Activated naive CD8-positive, alpha-beta T cell treated with anti-CD3 and anti-CD28 coated beads, Interleukin-2, amount 50 U/mL, for 24 hours (primary cell): ENCODE measurements around the gene TEP1.

Experiments used
- ATAC-seq: fragments of 150-1000 bp; cut with Tn5 transposase; one replicate; pipeline ENCODE4 v1.10.0; 2021
- DNase-seq: peaks from one replicate; pipeline ENCODE4 v3.0.0; 2021
- H3K27ac Mint-ChIP-seq: one replicate; pipeline ENCODE4 v1.8.0; 2021; ENCODE audit warnings: mild to moderate bottlenecking, mixed read lengths
- H3K27me3 Mint-ChIP-seq: one replicate; pipeline ENCODE4 v1.8.0; 2021; ENCODE audit warnings: mixed read lengths
- H3K36me3 Mint-ChIP-seq: one replicate; pipeline ENCODE4 v1.8.0; 2021; ENCODE audit warnings: low read depth, mixed read lengths
- H3K4me1 Mint-ChIP-seq: one replicate; pipeline ENCODE4 v1.8.0; 2021; ENCODE audit warnings: mixed read lengths
- H3K4me3 Mint-ChIP-seq: one replicate; pipeline ENCODE4 v1.8.0; 2021; ENCODE audit warnings: mild to moderate bottlenecking, moderate library complexity, mixed read lengths
- H3K9me3 Mint-ChIP-seq: one replicate; pipeline ENCODE4 v1.8.0; 2021; ENCODE audit warnings: mixed read lengths

Gene TEP1

DNA sequence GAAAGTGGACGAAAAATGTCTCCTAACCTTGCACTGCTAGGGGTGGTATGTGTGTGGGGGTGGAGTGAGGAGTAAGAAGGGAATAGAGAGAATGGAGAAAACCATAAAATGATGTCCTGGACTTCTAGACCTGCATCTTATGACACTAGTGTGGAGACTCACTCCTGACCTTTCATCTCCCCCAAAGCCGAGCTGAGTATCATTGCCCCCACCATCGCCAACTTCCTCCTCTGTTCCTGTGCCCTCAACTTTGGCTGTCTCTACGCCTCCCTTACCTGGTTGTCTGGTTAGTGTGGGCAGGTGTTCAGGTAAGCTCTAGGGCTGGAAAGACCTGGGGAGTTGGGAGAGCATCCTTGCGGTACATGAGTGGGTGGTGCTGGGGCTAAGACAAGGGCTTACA lies 27.2 kb upstream of the TEP1 start:
- Mint-ChIP-seq H3K9me3 (no peaks in the 10 kb centered on the region), H3K27ac (peak overlapping the region; percentile 80), H3K27me3 (no peaks in the 10 kb centered on the region), H3K4me1 (peaks cover 32% of the 10 kb centered on the region), H3K36me3 (peaks cover 9% of the 10 kb centered on the region), H3K4me3 (peak overlapping the region; percentile 47)
- ATAC-seq = peak; percentile 63
- no peak for DNase-seq

DNA sequence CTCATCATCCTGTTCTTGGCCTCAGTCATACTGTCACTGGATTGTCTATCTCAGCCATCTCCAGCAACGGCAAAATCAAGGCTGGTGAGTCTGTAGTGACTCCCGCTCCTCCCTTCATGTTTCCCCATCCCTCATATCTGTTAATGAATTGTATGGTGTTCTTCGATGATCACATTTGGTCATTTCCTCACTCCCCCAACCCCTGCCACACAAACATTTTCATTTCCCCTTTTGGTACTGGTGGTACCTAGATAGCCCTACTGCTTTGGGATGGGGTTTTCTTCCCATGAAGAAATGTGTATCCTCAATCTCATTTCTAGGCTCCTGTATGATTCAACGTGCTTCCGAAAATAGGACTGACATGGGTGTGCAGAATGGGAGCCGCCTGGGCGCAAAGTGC lies 25.4 kb upstream of the TEP1 start:
- peaks cover 9% of the 10 kb centered on the region for H3K36me3 Mint-ChIP-seq
- DNase-seq (no peak), ATAC-seq (no peak)
- H3K27me3 Mint-ChIP-seq = no peaks in the 10 kb centered on the region
- no peak overlapping the region for H3K4me3 Mint-ChIP-seq
- H3K9me3 Mint-ChIP-seq = no peaks in the 10 kb centered on the region
- no peak overlapping the region for H3K27ac Mint-ChIP-seq
- peaks cover 32% of the 10 kb centered on the region for H3K4me1 Mint-ChIP-seq

DNA sequence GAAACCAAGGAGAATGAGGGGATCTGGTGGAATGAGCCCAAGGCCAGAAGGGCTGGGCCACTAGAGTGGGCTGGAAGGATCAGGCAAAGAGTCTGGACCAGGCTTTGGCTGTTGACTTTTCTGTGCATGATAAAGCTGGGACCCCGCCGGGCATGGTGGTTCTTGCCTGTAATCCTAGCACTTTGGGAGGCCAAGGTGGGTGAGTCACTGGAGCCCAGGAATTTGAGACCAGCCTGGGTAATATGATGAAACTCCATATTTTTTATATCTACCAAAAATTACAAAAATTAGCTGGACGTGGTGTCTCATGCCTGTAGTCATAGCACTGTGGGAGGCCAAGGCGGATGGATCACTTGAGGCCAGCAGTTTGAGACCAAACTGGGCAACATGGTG lies 23.1 kb upstream of the TEP1 start:
- Mint-ChIP-seq H3K27me3 (no peaks in the 10 kb centered on the region), H3K9me3 (no peaks in the 10 kb centered on the region), H3K27ac (no peak overlapping the region), H3K36me3 (no peaks in the 10 kb centered on the region), H3K4me1 (peaks cover 24% of the 10 kb centered on the region), H3K4me3 (no peak overlapping the region)
- DNase-seq (no peak), ATAC-seq (no peak)

DNA sequence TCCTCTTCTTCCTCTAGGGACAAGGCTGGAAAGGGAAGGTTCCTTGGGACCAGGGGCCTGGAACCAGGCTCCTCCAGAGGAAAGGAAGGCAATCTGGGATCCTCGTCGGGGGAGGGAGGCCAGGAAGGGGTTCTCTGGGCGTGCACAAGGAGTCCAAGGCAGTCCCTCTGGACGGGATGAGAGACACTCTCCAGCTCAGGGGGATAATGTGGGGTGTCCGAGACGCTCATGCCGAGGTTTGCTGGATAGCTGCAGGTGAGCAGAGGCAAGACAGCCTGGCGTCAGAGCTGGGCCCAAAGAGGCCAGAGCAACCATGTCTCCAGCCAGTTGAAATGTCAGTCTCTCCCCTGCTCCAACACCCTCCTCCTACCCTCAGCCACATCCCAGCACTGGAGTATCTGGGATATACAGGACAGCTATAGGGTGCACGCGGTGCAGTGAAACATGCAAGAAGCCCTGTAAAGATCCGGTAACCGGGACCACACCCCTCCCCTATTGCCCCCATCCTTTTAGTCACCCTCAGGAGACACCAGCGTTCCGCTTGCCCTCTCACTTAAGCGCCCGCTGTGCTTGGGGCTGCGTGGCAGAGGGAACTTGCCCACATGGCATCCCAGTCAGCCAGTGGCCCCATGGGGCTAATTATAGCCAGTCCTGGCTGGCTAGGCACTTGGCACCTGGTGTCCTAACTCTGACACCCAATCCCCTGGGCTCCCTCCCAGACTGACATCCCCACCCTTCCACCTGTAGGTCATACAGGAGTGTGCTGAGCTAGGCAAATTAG lies 22.5 kb upstream of the TEP1 start, which contains the start of gene KLHL33:
TSS of gene KLHL33 (minus strand) at position 585 of the 781 bp plus-strand sequence. CDS start at position 230, 355 bp downstream.
- Mint-ChIP-seq H3K4me3 (no peak within 1 kb of the TSS), H3K36me3 (no peaks in the 10 kb centered on the region), H3K27me3 (no peaks in the 10 kb centered on the region), H3K9me3 (no peaks in the 10 kb centered on the region), H3K27ac (no peak within 1 kb of the TSS), H3K4me1 (peaks cover 19% of the 10 kb centered on the region)
- DNase-seq (no peak), ATAC-seq (no peak)

DNA sequence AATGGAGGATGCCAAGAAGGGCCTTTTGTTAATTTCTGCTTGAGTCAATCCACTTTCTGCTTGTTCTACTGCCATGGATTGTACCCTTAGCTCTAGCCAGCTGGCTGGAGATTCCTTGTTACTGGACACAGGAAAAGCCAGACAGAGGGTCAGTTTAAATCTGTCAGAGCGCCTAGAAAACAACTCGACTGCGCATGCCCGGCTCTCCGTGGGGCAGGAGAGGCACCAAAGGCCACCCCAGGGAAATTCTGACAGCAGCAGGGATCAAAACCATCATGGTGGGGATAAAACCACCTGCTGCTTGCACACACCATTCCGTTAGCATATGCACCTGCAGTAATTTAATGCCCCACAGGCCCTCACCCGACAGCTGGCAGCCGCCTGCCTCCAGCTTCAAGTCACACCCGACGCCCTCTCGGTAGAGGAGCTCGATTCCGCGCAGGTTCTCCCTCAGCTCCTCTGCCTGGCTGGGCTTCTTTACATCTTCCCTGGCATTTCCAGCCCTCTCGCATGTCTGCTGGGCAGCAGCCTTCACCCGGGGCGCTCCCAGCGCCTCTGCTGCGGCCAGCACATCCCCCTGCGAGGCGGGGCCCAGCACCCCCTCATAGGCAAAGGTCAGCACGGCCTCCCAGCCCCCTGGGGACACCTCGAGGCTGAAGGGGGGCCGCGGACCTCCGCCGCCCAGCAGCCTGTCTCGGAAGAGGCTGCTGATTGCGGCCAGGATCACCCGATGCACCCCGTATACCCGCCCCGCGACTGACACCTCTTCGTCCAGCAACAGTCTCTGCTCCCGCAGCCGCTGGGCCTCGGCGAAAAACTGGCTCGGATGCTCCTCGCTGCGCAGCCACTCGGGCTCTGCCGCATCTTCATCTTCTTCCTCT lies 21.6 kb upstream of the TEP1 start:
- Mint-ChIP-seq H3K4me3 (no peak overlapping the region), H3K9me3 (no peaks in the 10 kb centered on the region), H3K27me3 (no peaks in the 10 kb centered on the region), H3K4me1 (peaks cover 12% of the 10 kb centered on the region), H3K27ac (no peak overlapping the region), H3K36me3 (no peaks in the 10 kb centered on the region)
- ATAC-seq = no peak
- DNase-seq = no peak

DNA sequence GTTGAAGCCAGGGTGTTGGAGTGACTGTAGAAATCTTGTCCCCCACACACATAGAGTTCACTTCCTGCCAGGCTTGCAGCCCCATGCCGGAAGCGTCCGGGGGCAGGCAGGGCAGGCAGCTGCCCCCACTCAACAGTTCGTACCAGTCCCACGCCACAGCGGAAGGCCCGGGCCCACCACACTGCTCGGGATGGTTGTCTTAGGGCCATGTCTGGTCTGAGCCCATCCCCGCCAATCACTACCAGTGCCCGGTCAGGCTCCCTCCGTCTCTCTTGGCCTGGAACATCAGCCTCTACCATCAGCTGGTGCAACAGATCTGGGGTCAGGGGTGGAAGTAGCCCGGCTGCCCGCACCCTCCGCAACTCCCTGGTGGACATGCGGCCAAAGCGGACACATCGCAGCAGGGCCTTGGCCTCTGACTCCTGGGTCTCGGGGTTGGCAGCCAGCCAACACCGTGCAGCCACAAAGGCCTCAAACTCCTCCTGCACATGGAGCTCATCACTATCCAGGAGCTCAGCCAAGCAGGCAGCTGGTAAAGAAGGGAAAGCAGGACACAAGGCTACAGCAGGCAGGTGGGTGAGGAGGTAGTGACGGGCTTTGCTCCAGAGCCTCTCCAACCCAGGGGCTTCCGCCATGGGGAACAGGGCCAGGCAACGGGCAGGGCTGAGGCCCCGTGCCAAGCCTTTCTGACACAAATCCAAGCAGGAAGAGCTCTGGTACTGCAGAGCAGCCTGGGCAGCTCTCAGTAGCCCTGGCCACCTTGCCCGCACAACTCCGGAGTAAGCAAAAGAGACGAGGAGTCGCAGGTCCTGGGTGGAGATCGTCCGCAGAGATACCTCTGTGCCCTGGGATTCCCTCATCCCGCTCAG lies 16.7 kb upstream of the TEP1 start:
- Mint-ChIP-seq H3K36me3 (no peaks in the 10 kb centered on the region), H3K27ac (peak overlapping the region; percentile 45), H3K27me3 (no peaks in the 10 kb centered on the region), H3K9me3 (no peaks in the 10 kb centered on the region), H3K4me1 (peaks cover 38% of the 10 kb centered on the region), H3K4me3 (no peak overlapping the region)
- no peak for DNase-seq
- no peak for ATAC-seq

DNA sequence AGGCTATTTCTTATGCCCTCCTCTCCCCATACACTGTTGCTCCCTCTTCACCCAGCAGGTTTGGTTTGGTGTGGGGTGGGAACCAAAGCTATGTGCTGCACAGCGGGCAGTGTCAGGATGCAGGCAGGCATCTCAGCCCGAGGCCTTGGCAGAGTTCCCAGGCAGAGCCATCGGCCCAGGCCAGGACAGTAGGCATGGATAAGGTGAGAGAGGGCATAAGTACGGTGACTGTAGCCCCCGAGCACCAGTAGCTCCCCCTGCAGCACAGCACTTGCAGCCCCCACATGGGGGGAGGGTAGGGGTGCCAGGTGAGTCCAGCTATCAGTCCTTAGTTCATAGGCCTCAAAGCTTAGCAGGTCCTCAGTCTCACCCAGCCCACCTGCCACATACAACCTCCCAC lies 15.5 kb upstream of the TEP1 start:
- Mint-ChIP-seq H3K27ac (peak overlapping the region; percentile 93), H3K4me3 (peak overlapping the region; percentile 79), H3K4me1 (peaks cover 38% of the 10 kb centered on the region), H3K27me3 (no peaks in the 10 kb centered on the region), H3K9me3 (no peaks in the 10 kb centered on the region), H3K36me3 (no peaks in the 10 kb centered on the region)
- no peak for DNase-seq
- peak; percentile 16 for ATAC-seq

DNA sequence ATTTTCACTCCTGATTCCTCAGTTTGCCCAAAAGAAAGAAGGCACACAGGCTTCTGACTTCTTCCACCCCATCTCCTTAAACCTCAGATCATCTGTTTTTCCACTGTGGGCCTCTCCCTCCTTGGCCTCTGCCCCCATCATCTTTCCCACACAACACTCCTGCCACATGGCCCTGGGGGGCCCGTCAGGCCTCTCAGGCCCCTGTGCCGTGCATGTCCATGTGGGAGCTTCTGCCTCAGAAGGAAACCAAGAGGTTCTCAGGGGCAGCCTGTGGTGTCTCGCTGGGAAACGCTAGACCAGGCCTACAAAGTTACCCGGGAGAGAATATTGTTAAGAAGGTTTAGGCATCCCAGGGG lies 14.7 kb upstream of the TEP1 start:
- Mint-ChIP-seq H3K27me3 (no peaks in the 10 kb centered on the region), H3K27ac (peak overlapping the region; percentile 93), H3K9me3 (no peaks in the 10 kb centered on the region), H3K36me3 (no peaks in the 10 kb centered on the region), H3K4me3 (peak overlapping the region; percentile 79), H3K4me1 (peaks cover 38% of the 10 kb centered on the region)
- peak; percentile 39 for ATAC-seq
- peak; percentile 26 for DNase-seq

DNA sequence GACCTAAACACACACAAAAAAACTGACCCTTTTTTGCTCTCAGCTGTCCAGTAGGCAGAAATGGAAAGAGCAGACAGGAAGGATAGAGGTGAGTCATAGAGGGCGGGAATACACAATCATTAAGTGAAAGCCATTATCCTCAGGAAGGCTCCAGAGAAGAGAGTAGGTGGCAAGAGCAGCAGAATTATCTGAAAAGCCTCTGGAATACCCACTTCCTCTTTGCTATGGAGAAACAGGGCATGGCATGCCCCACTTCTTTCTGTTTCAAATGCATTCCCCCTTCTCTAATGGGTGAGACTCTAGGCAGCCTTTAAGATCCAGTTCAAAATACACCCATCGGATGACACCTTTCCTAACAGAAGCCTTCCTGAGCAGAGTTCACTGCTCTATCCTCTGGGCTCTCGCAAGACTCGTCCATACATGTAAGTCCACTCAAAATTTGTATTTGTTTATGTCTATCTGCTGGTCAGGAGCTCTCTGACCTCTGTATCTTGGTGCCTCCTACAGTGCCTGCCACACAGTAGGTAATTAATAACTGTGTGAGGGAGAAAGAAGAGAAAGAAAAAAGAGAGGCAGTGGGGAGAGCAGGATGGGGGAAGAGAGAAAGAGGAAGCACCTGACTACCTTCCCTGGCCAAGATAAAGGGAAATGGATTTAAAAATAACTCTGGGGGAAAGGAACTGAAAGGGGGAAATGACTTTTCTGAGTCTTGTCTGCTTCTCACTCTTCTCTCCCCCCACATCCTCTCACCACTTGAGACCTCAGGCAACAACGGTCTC lies 14.1 kb upstream of the TEP1 start:
- DNase-seq (no peak), ATAC-seq (peak; percentile 74)
- Mint-ChIP-seq H3K36me3 (no peaks in the 10 kb centered on the region), H3K27ac (peak overlapping the region; percentile 93), H3K27me3 (no peaks in the 10 kb centered on the region), H3K4me1 (peaks cover 38% of the 10 kb centered on the region), H3K4me3 (peak overlapping the region; percentile 79), H3K9me3 (no peaks in the 10 kb centered on the region)

DNA sequence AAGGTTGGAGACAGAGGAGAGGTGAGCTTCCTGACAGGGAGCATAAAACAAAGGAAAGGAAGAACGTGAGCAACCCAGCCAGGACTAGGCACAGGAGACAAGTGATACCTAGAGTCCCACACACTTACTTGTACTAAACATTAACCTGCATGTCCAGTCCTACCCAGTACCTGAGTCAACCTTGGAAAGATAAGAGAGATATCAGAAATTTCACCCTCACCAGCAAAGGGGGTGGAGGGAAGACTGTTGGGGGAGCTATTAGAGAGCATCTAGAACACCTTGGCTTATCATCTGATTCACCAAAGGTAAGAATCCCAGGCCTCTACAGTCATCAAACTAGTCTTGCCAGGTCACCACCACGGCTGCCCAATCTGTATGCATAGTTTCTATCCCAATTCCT lies 11.6 kb upstream of the TEP1 start:
- no peak overlapping the region for H3K27ac Mint-ChIP-seq
- no peaks in the 10 kb centered on the region for H3K36me3 Mint-ChIP-seq
- peaks cover 36% of the 10 kb centered on the region for H3K4me1 Mint-ChIP-seq
- H3K9me3 Mint-ChIP-seq = no peaks in the 10 kb centered on the region
- ATAC-seq (no peak), DNase-seq (no peak)
- H3K4me3 Mint-ChIP-seq = no peak overlapping the region
- H3K27me3 Mint-ChIP-seq = no peaks in the 10 kb centered on the region

DNA sequence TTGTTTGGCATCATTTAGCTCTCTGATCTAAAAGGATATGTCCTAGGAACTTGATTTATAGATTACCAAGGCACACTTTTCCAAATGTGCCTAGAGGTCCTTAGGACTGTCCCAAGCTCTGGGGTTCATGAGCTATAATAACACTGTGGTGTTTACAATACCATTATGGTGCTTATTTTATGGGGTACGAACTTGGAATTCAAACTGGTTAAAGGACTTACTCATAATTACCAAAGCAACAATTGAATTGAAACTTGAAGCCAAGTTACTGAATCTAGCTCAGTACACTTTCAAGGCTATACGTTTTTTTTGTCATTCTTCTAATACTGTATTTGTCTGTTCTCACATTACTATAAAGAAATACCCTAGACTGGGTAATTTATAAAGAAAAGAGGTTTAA lies 9.6 kb upstream of the TEP1 start:
- Mint-ChIP-seq H3K9me3 (no peaks in the 10 kb centered on the region), H3K4me1 (peaks cover 19% of the 10 kb centered on the region), H3K27ac (no peak overlapping the region), H3K27me3 (no peaks in the 10 kb centered on the region), H3K36me3 (no peaks in the 10 kb centered on the region), H3K4me3 (no peak overlapping the region)
- ATAC-seq (no peak), DNase-seq (no peak)

DNA sequence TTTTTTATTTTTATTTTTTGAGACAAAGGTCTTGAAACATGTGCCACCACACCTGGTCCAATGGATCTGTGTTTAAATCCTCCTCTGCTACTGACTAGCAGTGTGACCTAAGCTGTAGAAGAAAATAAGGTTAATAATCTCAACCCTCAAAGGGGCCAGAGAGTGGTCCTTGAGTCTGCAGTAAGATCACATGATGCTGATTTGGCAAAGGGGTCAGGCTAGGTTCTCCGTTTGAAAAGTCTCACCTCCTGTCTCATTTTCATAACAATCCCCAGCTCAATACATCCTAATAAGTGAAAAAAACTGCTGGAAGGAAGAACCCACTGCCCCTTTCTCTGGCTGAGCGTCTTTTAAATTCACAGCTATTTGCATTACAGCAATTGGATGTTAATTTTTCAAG lies 8.0 kb upstream of the TEP1 start:
- H3K4me3 Mint-ChIP-seq = no peak overlapping the region
- no peaks in the 10 kb centered on the region for H3K9me3 Mint-ChIP-seq
- H3K36me3 Mint-ChIP-seq = no peaks in the 10 kb centered on the region
- ATAC-seq = no peak
- H3K27me3 Mint-ChIP-seq = no peaks in the 10 kb centered on the region
- no peak for DNase-seq
- no peak overlapping the region for H3K27ac Mint-ChIP-seq
- H3K4me1 Mint-ChIP-seq = peaks cover 7% of the 10 kb centered on the region

DNA sequence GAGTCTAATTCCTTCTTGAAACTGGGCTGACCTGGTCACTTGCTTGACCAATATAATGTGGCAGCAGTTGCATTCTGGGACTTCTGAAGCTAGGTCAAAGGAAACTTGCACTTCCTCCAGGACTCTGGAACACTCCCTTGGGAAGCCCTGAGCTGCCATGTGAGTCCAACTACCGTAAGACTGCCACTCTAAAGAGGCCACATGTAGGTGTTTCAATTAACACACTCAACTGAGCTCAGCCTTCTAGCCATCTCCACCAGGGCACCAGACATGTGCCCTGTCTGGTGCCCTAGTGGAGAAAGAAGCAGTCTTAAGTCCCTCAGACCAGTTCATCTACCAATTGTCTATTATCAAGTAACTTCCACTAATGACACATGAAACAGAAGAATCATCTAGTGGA lies 6.1 kb upstream of the TEP1 start:
- DNase-seq (no peak), ATAC-seq (no peak)
- H3K4me1 Mint-ChIP-seq = peaks cover 13% of the 10 kb centered on the region
- no peaks in the 10 kb centered on the region for H3K9me3 Mint-ChIP-seq
- no peaks in the 10 kb centered on the region for H3K36me3 Mint-ChIP-seq
- H3K27ac Mint-ChIP-seq = no peak overlapping the region
- H3K4me3 Mint-ChIP-seq = no peak overlapping the region
- H3K27me3 Mint-ChIP-seq = no peaks in the 10 kb centered on the region

DNA sequence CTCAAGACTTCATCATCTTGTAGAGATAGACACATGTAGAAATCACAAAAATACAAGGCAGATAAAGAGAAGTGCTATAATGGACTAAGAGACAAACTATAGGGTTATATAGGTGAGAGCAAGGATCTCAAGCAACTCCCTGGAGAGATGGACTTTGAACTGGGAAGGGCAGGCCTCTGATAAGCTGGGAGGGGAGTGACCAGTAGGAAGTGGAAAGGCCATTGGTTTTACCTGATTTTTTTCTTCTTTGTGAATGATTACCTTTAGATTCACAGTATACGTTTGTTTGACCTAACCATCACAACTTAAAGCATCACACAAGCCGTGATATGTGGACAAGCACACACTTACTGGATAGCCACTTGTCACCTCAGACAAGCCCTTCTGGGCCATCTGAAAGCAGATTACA lies 5.2 kb upstream of the TEP1 start:
- ATAC-seq (no peak), DNase-seq (no peak)
- Mint-ChIP-seq H3K4me3 (no peak overlapping the region), H3K27ac (no peak overlapping the region), H3K27me3 (no peaks in the 10 kb centered on the region), H3K4me1 (peaks cover 21% of the 10 kb centered on the region), H3K36me3 (no peaks in the 10 kb centered on the region), H3K9me3 (no peaks in the 10 kb centered on the region)
